HG02763 (cell line): ENCODE results near the gene CYSLTR1.
"Not testable (repeated sequence)": the region's sequence is repeated elsewhere in the genome, so short reads cannot be mapped to it uniquely, and the experiment has no call there.

ENCODE experiments used
- ATAC-seq: cut with Tn5 transposase; IDR thresholded peaks from one replicate; pipeline ENCODE4 v1.9.1; 2021; ENCODE audit warnings: mild to moderate bottlenecking, moderate library complexity; ENCODE audit not compliant: unreplicated experiment

CYSLTR1 gene

DNA sequence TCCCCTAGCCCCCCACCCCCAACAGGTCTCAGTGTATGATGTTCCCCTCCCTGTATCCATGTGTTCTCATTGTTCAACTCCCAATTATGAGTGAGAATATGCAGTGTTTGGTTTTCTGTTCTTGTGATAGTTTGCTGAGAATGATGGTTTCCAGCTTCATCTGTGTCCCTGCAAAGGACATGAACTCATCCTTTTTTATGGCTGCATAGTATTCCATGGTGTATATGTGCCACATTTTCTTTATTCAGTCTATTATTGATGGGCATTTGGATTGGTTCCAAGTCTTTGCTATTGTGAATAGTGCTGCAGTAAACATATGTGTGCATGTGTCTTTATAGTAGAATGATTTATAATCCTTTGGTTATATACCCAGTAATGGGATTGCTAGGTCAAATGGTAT, 101.4 kb downstream of the CYSLTR1 start:
- ATAC-seq, result not testable (repeated sequence)
